C4-2B (cell line): ENCODE results near the gene GTPBP6.

ENCODE experiments used
- ZFX ChIP-seq: fragments of 450-650 bp; IDR thresholded peaks from 2 replicates; pipeline ENCODE4 v1.6.1; 2017
- TF ChIP-seq, protein P1 (sequence below): fragments of 450-650 bp; conservative IDR thresholded peaks from 2 replicates; pipeline ENCODE4 v1.5.1; 2017; ENCODE audit warnings: mild to moderate bottlenecking

GRCh38 chrX:262381-262909 is 56.2 kb downstream of the GTPBP6 start:
- TF ChIP-seq, protein P1, sequence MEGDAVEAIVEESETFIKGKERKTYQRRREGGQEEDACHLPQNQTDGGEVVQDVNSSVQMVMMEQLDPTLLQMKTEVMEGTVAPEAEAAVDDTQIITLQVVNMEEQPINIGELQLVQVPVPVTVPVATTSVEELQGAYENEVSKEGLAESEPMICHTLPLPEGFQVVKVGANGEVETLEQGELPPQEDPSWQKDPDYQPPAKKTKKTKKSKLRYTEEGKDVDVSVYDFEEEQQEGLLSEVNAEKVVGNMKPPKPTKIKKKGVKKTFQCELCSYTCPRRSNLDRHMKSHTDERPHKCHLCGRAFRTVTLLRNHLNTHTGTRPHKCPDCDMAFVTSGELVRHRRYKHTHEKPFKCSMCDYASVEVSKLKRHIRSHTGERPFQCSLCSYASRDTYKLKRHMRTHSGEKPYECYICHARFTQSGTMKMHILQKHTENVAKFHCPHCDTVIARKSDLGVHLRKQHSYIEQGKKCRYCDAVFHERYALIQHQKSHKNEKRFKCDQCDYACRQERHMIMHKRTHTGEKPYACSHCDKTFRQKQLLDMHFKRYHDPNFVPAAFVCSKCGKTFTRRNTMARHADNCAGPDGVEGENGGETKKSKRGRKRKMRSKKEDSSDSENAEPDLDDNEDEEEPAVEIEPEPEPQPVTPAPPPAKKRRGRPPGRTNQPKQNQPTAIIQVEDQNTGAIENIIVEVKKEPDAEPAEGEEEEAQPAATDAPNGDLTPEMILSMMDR: no peak
- TF ChIP-seq ZFX: no peak
